Measurements from ENCODE around the gene SERPIND1.

DNA sequence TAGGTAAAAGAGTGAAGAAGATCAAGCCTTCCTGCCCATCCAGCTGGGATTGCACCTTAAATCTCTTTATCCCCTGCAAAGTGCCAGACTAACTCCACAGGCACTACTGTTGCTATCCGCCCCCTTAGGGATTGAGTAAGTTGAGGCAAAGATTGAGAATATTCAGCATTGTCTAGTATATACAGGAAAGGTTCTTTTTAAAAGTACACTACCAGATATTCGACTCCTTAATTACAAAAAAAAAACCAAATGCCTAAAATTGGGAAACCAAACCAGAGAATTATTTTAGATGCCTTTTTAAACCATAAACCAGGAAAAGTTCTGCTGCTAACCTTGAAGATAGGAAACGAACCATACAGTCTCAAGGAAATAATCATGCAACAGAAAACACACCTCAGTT lies 11.5 kb downstream of the SERPIND1 start:
- TF ChIP-seq, protein P1, sequence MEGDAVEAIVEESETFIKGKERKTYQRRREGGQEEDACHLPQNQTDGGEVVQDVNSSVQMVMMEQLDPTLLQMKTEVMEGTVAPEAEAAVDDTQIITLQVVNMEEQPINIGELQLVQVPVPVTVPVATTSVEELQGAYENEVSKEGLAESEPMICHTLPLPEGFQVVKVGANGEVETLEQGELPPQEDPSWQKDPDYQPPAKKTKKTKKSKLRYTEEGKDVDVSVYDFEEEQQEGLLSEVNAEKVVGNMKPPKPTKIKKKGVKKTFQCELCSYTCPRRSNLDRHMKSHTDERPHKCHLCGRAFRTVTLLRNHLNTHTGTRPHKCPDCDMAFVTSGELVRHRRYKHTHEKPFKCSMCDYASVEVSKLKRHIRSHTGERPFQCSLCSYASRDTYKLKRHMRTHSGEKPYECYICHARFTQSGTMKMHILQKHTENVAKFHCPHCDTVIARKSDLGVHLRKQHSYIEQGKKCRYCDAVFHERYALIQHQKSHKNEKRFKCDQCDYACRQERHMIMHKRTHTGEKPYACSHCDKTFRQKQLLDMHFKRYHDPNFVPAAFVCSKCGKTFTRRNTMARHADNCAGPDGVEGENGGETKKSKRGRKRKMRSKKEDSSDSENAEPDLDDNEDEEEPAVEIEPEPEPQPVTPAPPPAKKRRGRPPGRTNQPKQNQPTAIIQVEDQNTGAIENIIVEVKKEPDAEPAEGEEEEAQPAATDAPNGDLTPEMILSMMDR (tag by site-specific recombination; IDR thresholded peaks at IDR 0.05), result no peak
- no peak for TF ChIP-seq KLF7 (tag by site-specific recombination; IDR thresholded peaks at IDR 0.05; ENCODE audit: borderline replicate concordance)
- TF ChIP-seq, protein P2, sequence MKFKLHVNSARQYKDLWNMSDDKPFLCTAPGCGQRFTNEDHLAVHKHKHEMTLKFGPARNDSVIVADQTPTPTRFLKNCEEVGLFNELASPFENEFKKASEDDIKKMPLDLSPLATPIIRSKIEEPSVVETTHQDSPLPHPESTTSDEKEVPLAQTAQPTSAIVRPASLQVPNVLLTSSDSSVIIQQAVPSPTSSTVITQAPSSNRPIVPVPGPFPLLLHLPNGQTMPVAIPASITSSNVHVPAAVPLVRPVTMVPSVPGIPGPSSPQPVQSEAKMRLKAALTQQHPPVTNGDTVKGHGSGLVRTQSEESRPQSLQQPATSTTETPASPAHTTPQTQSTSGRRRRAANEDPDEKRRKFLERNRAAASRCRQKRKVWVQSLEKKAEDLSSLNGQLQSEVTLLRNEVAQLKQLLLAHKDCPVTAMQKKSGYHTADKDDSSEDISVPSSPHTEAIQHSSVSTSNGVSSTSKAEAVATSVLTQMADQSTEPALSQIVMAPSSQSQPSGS (tag by site-specific recombination; IDR thresholded peaks at IDR 0.05; ENCODE audit: low read depth), result no peak
- TF ChIP-seq KLF16 (tag by site-specific recombination; IDR thresholded peaks at IDR 0.05), result no peak
- no peak for TF ChIP-seq REST (tag by site-specific recombination; IDR thresholded peaks at IDR 0.05)
- TF ChIP-seq, protein P3, sequence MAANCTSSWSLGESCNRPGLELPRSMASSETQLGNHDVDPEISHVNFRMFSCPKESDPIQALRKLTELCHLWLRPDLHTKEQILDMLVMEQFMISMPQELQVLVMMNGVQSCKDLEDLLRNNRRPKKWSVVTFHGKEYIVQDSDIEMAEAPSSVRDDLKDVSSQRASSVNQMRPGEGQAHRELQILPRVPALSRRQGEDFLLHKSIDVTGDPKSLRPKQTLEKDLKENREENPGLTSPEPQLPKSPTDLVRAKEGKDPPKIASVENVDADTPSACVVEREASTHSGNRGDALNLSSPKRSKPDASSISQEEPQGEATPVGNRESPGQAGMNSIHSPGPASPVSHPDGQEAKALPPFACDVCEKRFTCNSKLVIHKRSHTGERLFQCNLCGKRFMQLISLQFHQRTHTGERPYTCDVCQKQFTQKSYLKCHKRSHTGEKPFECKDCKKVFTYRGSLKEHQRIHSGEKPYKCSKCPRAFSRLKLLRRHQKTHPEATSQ (tag by site-specific recombination; IDR thresholded peaks at IDR 0.05), result no peak
- TF ChIP-seq, protein P4, sequence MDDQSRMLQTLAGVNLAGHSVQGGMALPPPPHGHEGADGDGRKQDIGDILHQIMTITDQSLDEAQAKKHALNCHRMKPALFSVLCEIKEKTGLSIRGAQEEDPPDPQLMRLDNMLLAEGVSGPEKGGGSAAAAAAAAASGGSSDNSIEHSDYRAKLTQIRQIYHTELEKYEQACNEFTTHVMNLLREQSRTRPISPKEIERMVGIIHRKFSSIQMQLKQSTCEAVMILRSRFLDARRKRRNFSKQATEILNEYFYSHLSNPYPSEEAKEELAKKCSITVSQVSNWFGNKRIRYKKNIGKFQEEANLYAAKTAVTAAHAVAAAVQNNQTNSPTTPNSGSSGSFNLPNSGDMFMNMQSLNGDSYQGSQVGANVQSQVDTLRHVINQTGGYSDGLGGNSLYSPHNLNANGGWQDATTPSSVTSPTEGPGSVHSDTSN (CRISPR knock-in tag; IDR thresholded peaks at IDR 0.05), result no peak

Data from HEK293 (cell line).